Astrocyte (in vitro differentiated cells and primary cell): ENCODE measurements around the gene CSMD2. TPM values are rescaled to one million over a fixed set of nuclear protein-coding genes. Genes with fewer than 3 reads are reported as not detected.

ENCODE experiments used
- DNase-seq: peaks from one replicate; pipeline ENCODE4 v3.0.0-alpha.2; 2010; ENCODE audit warnings: low read depth
- FAIRE-seq: peaks from 2 replicates; lab custom pipeline; 2011; peaks lifted over from hg19 to GRCh38; lab: Jason Lieb, UNC
- H2AFZ ChIP-seq: 2 replicates; pipeline ENCODE4 v1.6.0; 2012; ENCODE audit warnings: low read depth, low read length, inconsistent platforms
- H3K27ac ChIP-seq: 2 replicates; pipeline ENCODE4 v1.5.1; 2011; ENCODE audit warnings: low read depth, low read length, inconsistent platforms
- H3K27me3 ChIP-seq: 2 replicates; pipeline ENCODE4 v1.6.0; 2011; ENCODE audit warnings: low read length, inconsistent platforms; ENCODE audit not compliant: insufficient read depth
- H3K36me3 ChIP-seq: 2 replicates; pipeline ENCODE4 v1.5.1; 2011; ENCODE audit warnings: low read length, inconsistent platforms; ENCODE audit not compliant: insufficient read depth
- H3K4me1 ChIP-seq: 2 replicates; pipeline ENCODE4 v1.5.1; 2011; ENCODE audit warnings: low read length, inconsistent platforms; ENCODE audit not compliant: insufficient read depth
- H3K4me2 ChIP-seq: 2 replicates; pipeline ENCODE4 v1.6.0; 2012; ENCODE audit warnings: low read length, inconsistent platforms
- H3K4me3 ChIP-seq: 2 replicates; pipeline ENCODE4 v1.5.1; 2011; ENCODE audit warnings: low read depth, mild to moderate bottlenecking, low read length, inconsistent platforms; ENCODE audit not compliant: insufficient read depth
- H3K79me2 ChIP-seq: 2 replicates; pipeline ENCODE4 v1.6.0; 2012; ENCODE audit warnings: mild to moderate bottlenecking, low read length, inconsistent platforms; ENCODE audit not compliant: insufficient read depth
- H3K9ac ChIP-seq: 2 replicates; pipeline ENCODE4 v1.6.0; 2012; ENCODE audit warnings: mild to moderate bottlenecking, low read length, inconsistent platforms
- H3K9me3 ChIP-seq: 2 replicates; pipeline ENCODE4 v1.5.1; 2012; ENCODE audit warnings: low read depth, mild to moderate bottlenecking, low read length, inconsistent platforms; ENCODE audit not compliant: insufficient read depth
- H4K20me1 ChIP-seq: 2 replicates; pipeline ENCODE4 v1.6.0; 2012; ENCODE audit warnings: low read length, inconsistent platforms; ENCODE audit not compliant: insufficient read depth
- H3K27ac Mint-ChIP-seq: one replicate; pipeline ENCODE4 v1.8.0; 2021; ENCODE audit warnings: mild to moderate bottlenecking, mixed read lengths; ENCODE audit not compliant: unreplicated experiment
- H3K27me3 Mint-ChIP-seq: one replicate; pipeline ENCODE4 v1.8.0; 2021; ENCODE audit warnings: low read depth, mixed read lengths; ENCODE audit not compliant: unreplicated experiment
- H3K36me3 Mint-ChIP-seq: one replicate; pipeline ENCODE4 v1.8.0; 2021; ENCODE audit warnings: low read depth, mixed read lengths; ENCODE audit not compliant: unreplicated experiment
- H3K4me1 Mint-ChIP-seq: one replicate; pipeline ENCODE4 v1.8.0; 2021; ENCODE audit warnings: low read depth, mixed read lengths; ENCODE audit not compliant: unreplicated experiment
- H3K4me3 Mint-ChIP-seq: one replicate; pipeline ENCODE4 v1.8.0; 2021; ENCODE audit warnings: mild to moderate bottlenecking, moderate library complexity, mixed read lengths; ENCODE audit not compliant: unreplicated experiment
- H3K9me3 Mint-ChIP-seq: one replicate; pipeline ENCODE4 v1.8.0; 2021; ENCODE audit warnings: mild to moderate bottlenecking, mixed read lengths; ENCODE audit not compliant: unreplicated experiment
- CTCF ChIP-seq: IDR thresholded peaks from 2 replicates; pipeline ENCODE4 v1.5.1; 2011; ENCODE audit warnings: low read depth, mild to moderate bottlenecking, inconsistent platforms, low read length, moderate library complexity; ENCODE audit not compliant: insufficient read depth
- EZH2 ChIP-seq: IDR thresholded peaks from 2 replicates; pipeline ENCODE4 v1.6.1; 2012; ENCODE audit warnings: mild to moderate bottlenecking, low read length, inconsistent platforms; ENCODE audit not compliant: insufficient read depth
- total RNA-seq: library from RNA; stranded (reverse); gene quantifications from 2 replicates; pipeline ENCODE4 v1.2.1, GENCODE V29; 2021

The CSMD2 gene
- total RNA-seq, 1 donor from 2014 or later: 11.1 TPM

GRCh38 chr1:33908324-33908956 lies 256.6 kb downstream of the CSMD2 start:
- no peaks in the 10 kb centered on the region for H3K36me3 ChIP-seq
- no peak overlapping the region for H3K4me3 ChIP-seq
- no peak overlapping the region for H3K27ac ChIP-seq
- H3K79me2 ChIP-seq: no peaks in the 10 kb centered on the region
- DNase-seq: no peak
- no peak overlapping the region for H3K9ac ChIP-seq
- Mint-ChIP-seq H3K9me3 (peaks cover 9% of the 10 kb centered on the region), H3K4me3 (no peak overlapping the region), H3K27ac (no peak overlapping the region), H3K27me3 (no peaks in the 10 kb centered on the region), H3K4me1 (peaks cover 3% of the 10 kb centered on the region), H3K36me3 (peaks cover 14% of the 10 kb centered on the region)
- no peak for FAIRE-seq
- H3K27me3 ChIP-seq: no peaks in the 10 kb centered on the region
- no peak overlapping the region for H2AFZ ChIP-seq
- H3K9me3 ChIP-seq: no peaks in the 10 kb centered on the region
- TF ChIP-seq CTCF (no peak), EZH2 (no peak)
- H3K4me2 ChIP-seq: no peak overlapping the region
- H3K4me1 ChIP-seq: peaks cover under 1% of the 10 kb centered on the region
- peaks cover 3% of the 10 kb centered on the region for H4K20me1 ChIP-seq

- no peak overlapping the region for H2AFZ ChIP-seq
- no peak overlapping the region for H3K4me2 ChIP-seq
- H3K9me3 ChIP-seq: no peaks in the 10 kb centered on the region
- Mint-ChIP-seq H3K36me3 (peaks cover 8% of the 10 kb centered on the region), H3K27me3 (no peaks in the 10 kb centered on the region), H3K9me3 (peaks cover 9% of the 10 kb centered on the region), H3K27ac (no peak overlapping the region), H3K4me3 (no peak overlapping the region), H3K4me1 (peaks cover 15% of the 10 kb centered on the region)
- H3K9ac ChIP-seq: no peak overlapping the region
- no peaks in the 10 kb centered on the region for H3K36me3 ChIP-seq
- no peak overlapping the region for H3K4me3 ChIP-seq
- FAIRE-seq: no peak
- TF ChIP-seq CTCF (no peak), EZH2 (no peak)
- DNase-seq: no peak
- no peaks in the 10 kb centered on the region for H3K27me3 ChIP-seq
- H3K27ac ChIP-seq: no peak overlapping the region
- no peaks in the 10 kb centered on the region for H4K20me1 ChIP-seq
- peaks cover 8% of the 10 kb centered on the region for H3K4me1 ChIP-seq
- no peaks in the 10 kb centered on the region for H3K79me2 ChIP-seq
Observed at GRCh38 chr1:33906156-33906555, 258.9 kb downstream of the CSMD2 start.

GRCh38 chr1:33905241-33905640 lies 259.8 kb downstream of the CSMD2 start:
- no peak overlapping the region for H3K4me3 Mint-ChIP-seq
- H3K27me3 ChIP-seq: no peaks in the 10 kb centered on the region
- H3K36me3 ChIP-seq: no peaks in the 10 kb centered on the region
- no peaks in the 10 kb centered on the region for H4K20me1 ChIP-seq
- H2AFZ ChIP-seq: no peak overlapping the region
- no peak overlapping the region for H3K4me2 ChIP-seq
- TF ChIP-seq CTCF (no peak), EZH2 (no peak)
- DNase-seq (no peak), FAIRE-seq (no peak)
- no peaks in the 10 kb centered on the region for H3K79me2 ChIP-seq
- no peak overlapping the region for H3K4me3 ChIP-seq
- no peak overlapping the region for H3K27ac Mint-ChIP-seq
- H3K4me1 ChIP-seq: peaks cover 8% of the 10 kb centered on the region
- H3K36me3 Mint-ChIP-seq: peaks cover 8% of the 10 kb centered on the region
- H3K9ac ChIP-seq: no peak overlapping the region
- H3K9me3 ChIP-seq: no peaks in the 10 kb centered on the region
- no peak overlapping the region for H3K27ac ChIP-seq
- no peaks in the 10 kb centered on the region for H3K27me3 Mint-ChIP-seq
- H3K9me3 Mint-ChIP-seq: peaks cover 9% of the 10 kb centered on the region
- peaks cover 15% of the 10 kb centered on the region for H3K4me1 Mint-ChIP-seq
